Measurements from ENCODE around the gene ASB10.

GRCh38 chr7:151175047-151175792 lies 11.8 kb downstream of the ASB10 start:
- TF ChIP-seq CTCF (IDR thresholded peaks at IDR 0.05) = no peak
- no peak for TF ChIP-seq POLR2AphosphoS5 (IDR thresholded peaks at IDR 0.05)
- TF ChIP-seq POLR2A (IDR thresholded peaks at IDR 0.05) = no peak
- no peak for TF ChIP-seq EP300 (IDR thresholded peaks at IDR 0.05)
